HG02973 (cell line): ENCODE data around the gene DHCR24.

Experiments
- ATAC-seq: cut with Tn5 transposase; IDR thresholded peaks from one replicate; pipeline ENCODE4 v1.9.1; 2021; ENCODE audit warnings: moderate library complexity; ENCODE audit not compliant: unreplicated experiment

The DHCR24 gene

GRCh38 chr1:54804471-54805132 lies 82.4 kb downstream of the DHCR24 start:
- no peak for ATAC-seq

GRCh38 chr1:54803761-54804470 lies 83.1 kb downstream of the DHCR24 start:
- ATAC-seq = no peak

GRCh38 chr1:54800899-54801759 lies 85.9 kb downstream of the DHCR24 start, which contains the start of gene TTC22:
TTC22 (minus strand) TSS chr1:54801323; CDS start chr1:54801163, 160 bp downstream.
- ATAC-seq = peak; percentile 80

GRCh38 chr1:54800041-54800898 lies 86.7 kb downstream of the DHCR24 start:
- no peak for ATAC-seq
